Testis (tissue), 3 donors: ENCODE data around the gene AUTS2. TPM values are rescaled to one million over a fixed set of nuclear protein-coding genes. Genes with fewer than 3 reads are reported as not detected.

Experiments
- DNase-seq: peaks from one replicate; pipeline ENCODE4 v3.0.0-alpha.2; 2019
- H3K27ac ChIP-seq, 2 donors: fragments of 200-600 bp; sonication (generic); one replicate each; pipeline ENCODE4 v1.5.1; 2019
- H3K27me3 ChIP-seq: fragments of 200-600 bp; sonication (generic); one replicate; pipeline ENCODE4 v1.5.1; 2019
- H3K36me3 ChIP-seq: fragments of 200-600 bp; sonication (generic); one replicate; pipeline ENCODE4 v1.5.1; 2017; ENCODE audit warnings: low read depth; ENCODE audit errors: missing control alignments
- H3K4me1 ChIP-seq: fragments of 200-600 bp; sonication (generic); one replicate; pipeline ENCODE4 v1.5.1; 2019
- H3K4me3 ChIP-seq, 2 donors: fragments of 200-600 bp; sonication (generic); one replicate each; pipeline ENCODE4 v1.5.1; 2017 to 2019
- H3K9me3 ChIP-seq: fragments of 200-600 bp; sonication (generic); one replicate; pipeline ENCODE4 v1.5.1; 2017
- POLR2A ChIP-seq: fragments of 450-650 bp; IDR thresholded peaks from one replicate; pipeline ENCODE4 v1.6.1; 2017; ENCODE audit warnings: antibody characterized with exemption, mild to moderate bottlenecking, moderate library complexity
- WGBS, 2 donors: methylation state at CpG; one replicate each; pipeline ENCODE4 v1.1.5; 2018; 5-methylcytosine and 5-hydroxymethylcytosine counted together
- intact Hi-C: fragments of 100-400 bp; cut with DNase I; formaldehyde crosslinking; loops from one replicate; pipeline ENCODE4 v1.15.1; 2023; ENCODE audit warnings: low total_unique reads
- polyA plus RNA-seq: library from polyadenylated mRNA; stranded (reverse); fragments of 350-450 nt; fragmentation: Illumina TruSeq; extraction: RNeasy Lipid Tissue Mini Kit (QIAGEN cat#74804); gene quantifications from one replicate; pipeline ENCODE4 v1.2.3, GENCODE V29; 2014; ENCODE audit warnings: low read depth, low replicate concordance; ENCODE audit not compliant: insufficient read depth
- total RNA-seq, 2 donors: library from RNA; depleted of rRNA; stranded (reverse); fragments of >200 nt; gene quantifications; one replicate each; pipeline ENCODE4 v1.2.3, GENCODE V29; 2016
- TF ChIP-seq, protein P1 (sequence below), 3 experiments: fragments of 450-650 bp in 2 of 3; fragments of 200-600 bp in 1 of 3; sonication (generic) in 1 of 3; IDR thresholded peaks; one replicate each; pipeline ENCODE4 v1.5.1; 2016 to 2019; ENCODE audit warnings: antibody characterized with exemption in 3 of 3, mild to moderate bottlenecking in 2 of 3, moderate library complexity in 1 of 3

The AUTS2 gene
- total and polyA plus RNA-seq, 3 donors from 2014 or later, result 21.3 to 75.5 (median 56.1) TPM

DNA sequence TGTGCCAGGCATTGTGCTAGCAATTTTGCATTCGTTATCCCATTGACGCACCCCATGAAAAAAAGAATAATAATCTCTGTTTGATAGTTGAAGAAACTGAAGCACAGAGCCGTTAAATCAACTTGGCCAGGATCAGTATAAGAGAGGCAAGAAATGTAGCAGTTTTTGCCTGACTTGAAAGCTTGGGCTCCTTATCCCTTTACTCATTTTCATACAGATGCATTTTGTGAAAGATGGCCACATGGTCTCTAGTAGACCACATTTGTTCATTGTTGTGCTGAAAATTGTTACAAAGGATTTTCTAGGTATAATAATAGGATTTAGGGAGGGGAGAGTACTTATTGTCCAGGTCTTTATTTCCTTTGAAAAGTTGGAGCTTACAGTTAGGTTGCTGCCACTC, 14.7 kb downstream of the AUTS2 start:
- TF ChIP-seq, protein P1, sequence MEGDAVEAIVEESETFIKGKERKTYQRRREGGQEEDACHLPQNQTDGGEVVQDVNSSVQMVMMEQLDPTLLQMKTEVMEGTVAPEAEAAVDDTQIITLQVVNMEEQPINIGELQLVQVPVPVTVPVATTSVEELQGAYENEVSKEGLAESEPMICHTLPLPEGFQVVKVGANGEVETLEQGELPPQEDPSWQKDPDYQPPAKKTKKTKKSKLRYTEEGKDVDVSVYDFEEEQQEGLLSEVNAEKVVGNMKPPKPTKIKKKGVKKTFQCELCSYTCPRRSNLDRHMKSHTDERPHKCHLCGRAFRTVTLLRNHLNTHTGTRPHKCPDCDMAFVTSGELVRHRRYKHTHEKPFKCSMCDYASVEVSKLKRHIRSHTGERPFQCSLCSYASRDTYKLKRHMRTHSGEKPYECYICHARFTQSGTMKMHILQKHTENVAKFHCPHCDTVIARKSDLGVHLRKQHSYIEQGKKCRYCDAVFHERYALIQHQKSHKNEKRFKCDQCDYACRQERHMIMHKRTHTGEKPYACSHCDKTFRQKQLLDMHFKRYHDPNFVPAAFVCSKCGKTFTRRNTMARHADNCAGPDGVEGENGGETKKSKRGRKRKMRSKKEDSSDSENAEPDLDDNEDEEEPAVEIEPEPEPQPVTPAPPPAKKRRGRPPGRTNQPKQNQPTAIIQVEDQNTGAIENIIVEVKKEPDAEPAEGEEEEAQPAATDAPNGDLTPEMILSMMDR (IDR thresholded peaks at IDR 0.05), result no peak
- WGBS, 2 donors, result 67 to 72% methylated on average over 3 of the region's 3 CpGs
- no peak overlapping the region for H3K4me3 ChIP-seq
- intact Hi-C loops, result no loop called here
- no peaks in the 10 kb centered on the region for H3K36me3 ChIP-seq
- H3K27ac ChIP-seq, result no peak overlapping the region
- no peaks in the 10 kb centered on the region for H3K27me3 ChIP-seq
- no peaks in the 10 kb centered on the region for H3K4me1 ChIP-seq
- no peak for DNase-seq
- H3K9me3 ChIP-seq, result no peaks in the 10 kb centered on the region

GRCh38 chr7:69613846-69614245, 15.6 kb downstream of the AUTS2 start:
- H3K4me3 ChIP-seq, result no peak overlapping the region
- H3K27ac ChIP-seq, result no peak overlapping the region
- intact Hi-C loops, result no loop called here
- no peak for DNase-seq
- H3K9me3 ChIP-seq, result no peaks in the 10 kb centered on the region
- H3K27me3 ChIP-seq, result no peaks in the 10 kb centered on the region
- H3K4me1 ChIP-seq, result no peaks in the 10 kb centered on the region
- 79 to 90% methylated on average over 2 of the region's 2 CpGs for WGBS, 2 donors
- TF ChIP-seq, protein P1 (IDR thresholded peaks at IDR 0.05), result no peak
- no peak for TF ChIP-seq POLR2A
- H3K36me3 ChIP-seq, result no peaks in the 10 kb centered on the region

GRCh38 chr7:69615685-69616084, 17.4 kb downstream of the AUTS2 start:
- H3K36me3 ChIP-seq, result no peaks in the 10 kb centered on the region
- 88 to 91% methylated on average over 2 of the region's 2 CpGs for WGBS, 2 donors
- H3K4me3 ChIP-seq, result no peak overlapping the region
- H3K27ac ChIP-seq, result no peak overlapping the region
- intact Hi-C loops, result no loop called here
- no peaks in the 10 kb centered on the region for H3K9me3 ChIP-seq
- H3K27me3 ChIP-seq, result no peaks in the 10 kb centered on the region
- TF ChIP-seq, protein P1 (IDR thresholded peaks at IDR 0.05), result no peak
- TF ChIP-seq POLR2A, result no peak
- no peaks in the 10 kb centered on the region for H3K4me1 ChIP-seq
- no peak for DNase-seq

DNA sequence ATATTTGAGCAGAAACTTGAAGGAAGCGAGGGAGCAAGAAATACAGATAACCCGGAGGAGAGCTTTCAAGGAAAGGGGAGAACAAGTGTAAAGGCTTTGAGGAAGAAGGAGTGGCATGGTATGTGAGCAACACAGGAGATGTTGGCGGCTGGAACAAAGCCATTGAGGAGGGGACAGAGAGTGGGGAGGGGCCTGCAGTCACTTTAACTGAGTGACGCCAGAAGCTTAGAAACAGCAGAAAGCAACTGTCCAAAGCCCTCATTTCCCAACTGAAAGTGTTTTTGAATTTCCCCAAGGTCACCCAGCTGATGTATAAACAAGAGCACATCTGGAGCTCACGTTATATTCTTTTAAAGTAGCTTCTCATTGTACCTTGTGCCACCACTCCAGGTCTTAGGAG, 19.1 kb downstream of the AUTS2 start:
- no peak overlapping the region for H3K27ac ChIP-seq
- no peaks in the 10 kb centered on the region for H3K4me1 ChIP-seq
- intact Hi-C loops, result no loop called here
- H3K9me3 ChIP-seq, result no peaks in the 10 kb centered on the region
- TF ChIP-seq POLR2A, result no peak
- TF ChIP-seq, protein P1 (IDR thresholded peaks at IDR 0.05), result no peak
- no peak overlapping the region for H3K4me3 ChIP-seq
- 70 to 72% methylated on average over 5 of the region's 5 CpGs for WGBS, 2 donors
- no peaks in the 10 kb centered on the region for H3K27me3 ChIP-seq
- no peaks in the 10 kb centered on the region for H3K36me3 ChIP-seq
- DNase-seq, result no peak

GRCh38 chr7:69619054-69619453, 20.8 kb downstream of the AUTS2 start:
- Histone ChIP-seq H3K4me1 (no peaks in the 10 kb centered on the region), H3K27me3 (no peaks in the 10 kb centered on the region), H3K36me3 (no peaks in the 10 kb centered on the region), H3K9me3 (no peaks in the 10 kb centered on the region), H3K4me3 (no peak overlapping the region), H3K27ac (no peak overlapping the region)
- WGBS, 2 donors, result 89 to 93% methylated on average over 1 of the region's 1 CpG
- DNase-seq, result no peak
- intact Hi-C loops, result no loop called here
- TF ChIP-seq, protein P1 (IDR thresholded peaks at IDR 0.05), result no peak
- TF ChIP-seq POLR2A, result no peak
